Measurements from ENCODE around the gene TAGLN2.

- TF ChIP-seq POLR2A (IDR thresholded peaks at IDR 0.05) = no peak
- no peak for TF ChIP-seq CTCF (IDR thresholded peaks at IDR 0.05)
- TF ChIP-seq POLR2AphosphoS5 (IDR thresholded peaks at IDR 0.05) = no peak
- no peak for TF ChIP-seq EP300 (IDR thresholded peaks at IDR 0.05; ENCODE audit: low read depth)
Observed at GRCh38 chr1:159917533-159918351, 7.6 kb downstream of the TAGLN2 start.

Measured in transverse colon (tissue), 4 donors.